DMS153 treated with DMSO at 0.1 percent for 48 hours (cell line): ENCODE results near the gene APC2.
A peak's percentile ranks its signal among the peaks of the same experiment; 100 is the strongest.
"Not testable (repeated sequence)": the region's sequence is repeated elsewhere in the genome, so short reads cannot be mapped to it uniquely, and the experiment has no call there.

Experiments used
- DNase-seq: peaks from one replicate; lab custom pipeline; 2025; ENCODE audit not compliant: unreplicated experiment; lab: John Stamatoyannopoulos, UW

APC2 gene

GRCh38 chr19:1494115-1494815 is 44.3 kb downstream of the APC2 start:
- DNase-seq, result no peak

DNA sequence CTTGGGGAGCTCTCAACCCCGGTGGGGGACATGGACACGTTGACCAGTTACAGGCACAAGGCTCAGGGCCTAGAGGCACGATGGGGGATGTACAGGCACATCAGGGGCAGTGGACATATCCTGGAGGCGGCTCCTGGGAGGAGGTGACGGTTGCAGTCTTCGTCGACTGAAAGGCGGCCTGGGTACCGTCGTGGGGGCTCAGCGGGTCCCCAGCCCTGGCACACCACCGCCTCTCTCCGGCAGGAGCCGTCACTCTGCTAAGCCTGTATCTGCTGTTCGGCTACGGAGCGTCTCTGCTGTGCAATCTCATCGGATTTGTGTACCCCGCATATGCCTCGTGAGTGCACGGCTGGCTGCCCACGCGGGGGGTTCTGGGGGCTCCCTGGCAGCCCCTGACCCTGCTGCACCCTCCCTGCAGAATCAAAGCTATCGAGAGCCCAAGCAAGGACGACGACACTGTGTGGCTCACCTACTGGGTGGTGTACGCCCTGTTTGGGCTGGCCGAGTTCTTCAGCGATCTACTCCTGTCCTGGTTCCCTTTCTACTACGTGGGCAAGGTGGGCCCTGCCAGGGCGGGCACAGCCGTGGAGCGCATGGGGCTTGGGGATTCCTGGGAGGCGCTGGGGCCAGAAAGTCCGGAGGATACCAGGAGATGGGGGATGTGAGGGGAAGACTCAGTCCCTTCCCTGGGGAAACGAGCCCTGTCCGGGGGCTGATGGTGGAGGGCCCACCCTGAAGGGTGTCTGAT is 45.3 kb downstream of the APC2 start:
- no peak for DNase-seq

DNA sequence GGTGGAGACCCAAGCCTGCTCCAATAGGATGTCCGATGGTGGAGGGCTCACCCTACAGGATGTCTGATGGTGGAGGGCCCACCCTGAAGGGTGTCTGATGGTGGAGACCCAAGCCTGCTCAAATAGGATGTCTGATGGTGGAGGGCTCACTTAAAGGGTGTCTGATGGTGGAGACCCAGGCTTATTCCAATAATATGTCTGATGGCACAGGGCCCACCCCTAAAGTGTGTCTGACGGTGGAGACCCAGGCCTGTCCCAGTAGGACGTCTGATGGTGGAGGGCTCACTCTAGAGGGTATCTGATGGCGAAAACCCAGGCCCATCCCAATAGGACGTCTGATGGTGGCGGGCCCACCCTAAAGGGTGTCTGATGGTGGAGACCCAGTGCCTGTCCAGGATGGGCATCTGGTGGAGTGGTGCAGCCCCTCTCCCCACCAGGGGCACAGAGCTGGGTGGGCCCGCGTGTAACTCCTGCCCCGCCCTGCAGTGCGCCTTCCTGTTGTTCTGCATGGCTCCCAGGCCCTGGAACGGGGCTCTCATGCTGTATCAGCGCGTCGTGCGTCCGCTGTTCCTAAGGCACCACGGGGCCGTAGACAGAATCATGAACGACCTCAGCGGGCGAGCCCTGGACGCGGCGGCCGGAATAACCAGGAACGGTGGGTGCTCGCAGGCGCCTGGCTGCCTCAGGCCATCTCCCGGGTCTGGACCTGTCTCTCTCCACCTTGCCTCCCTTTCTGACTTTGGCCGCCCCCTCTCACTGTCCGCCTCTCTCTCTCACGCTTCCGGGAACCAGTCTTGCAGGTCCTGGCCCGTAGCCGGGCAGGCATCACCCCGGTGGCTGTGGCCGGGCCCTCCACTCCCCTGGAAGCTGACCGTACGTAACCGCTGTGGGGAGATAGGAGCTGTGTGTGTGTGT is 46.1 kb downstream of the APC2 start:
- no peak for DNase-seq

DNA sequence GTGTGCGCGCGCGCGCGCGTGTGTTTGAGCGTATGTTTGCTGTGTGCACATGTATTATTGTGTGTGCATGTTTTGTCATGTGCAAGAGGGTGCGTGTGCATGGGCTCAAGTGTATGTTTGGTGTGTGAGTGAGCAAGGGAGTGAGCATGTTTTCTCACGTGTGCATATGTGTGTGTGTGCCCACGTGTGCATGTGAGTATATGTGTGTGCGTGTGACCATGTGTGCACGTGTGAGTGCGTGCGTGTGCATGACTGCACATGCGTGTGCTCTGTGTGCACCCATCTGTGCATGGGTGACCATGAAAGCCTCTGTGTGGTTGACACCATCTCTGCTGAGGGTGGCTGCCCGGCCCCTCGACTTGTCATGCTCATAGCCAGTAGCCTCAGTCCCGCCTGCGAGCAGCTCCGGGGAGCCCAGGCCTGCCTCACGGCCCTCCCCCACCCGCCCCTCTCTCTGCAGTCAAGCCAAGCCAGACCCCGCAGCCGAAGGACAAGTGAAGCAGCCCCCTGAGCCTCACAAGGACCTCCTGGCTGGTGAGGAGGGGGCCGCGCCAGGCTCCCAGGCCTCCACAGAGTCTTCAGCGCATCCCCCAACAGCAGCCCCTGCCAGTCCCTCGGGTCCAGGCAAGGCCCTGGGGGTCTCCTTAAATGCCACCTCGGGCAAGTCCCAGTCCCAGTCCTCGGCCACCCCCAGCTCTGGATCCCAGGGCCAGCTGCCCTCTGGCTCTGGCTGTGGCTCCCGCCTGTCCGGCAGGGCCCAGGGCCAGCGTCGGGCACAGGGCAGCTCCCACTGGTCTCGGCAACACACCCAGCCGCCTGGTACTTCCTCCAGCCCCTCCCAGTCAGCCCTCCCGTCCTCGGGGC is 47.0 kb downstream of the APC2 start:
- DNase-seq, result no peak

DNA sequence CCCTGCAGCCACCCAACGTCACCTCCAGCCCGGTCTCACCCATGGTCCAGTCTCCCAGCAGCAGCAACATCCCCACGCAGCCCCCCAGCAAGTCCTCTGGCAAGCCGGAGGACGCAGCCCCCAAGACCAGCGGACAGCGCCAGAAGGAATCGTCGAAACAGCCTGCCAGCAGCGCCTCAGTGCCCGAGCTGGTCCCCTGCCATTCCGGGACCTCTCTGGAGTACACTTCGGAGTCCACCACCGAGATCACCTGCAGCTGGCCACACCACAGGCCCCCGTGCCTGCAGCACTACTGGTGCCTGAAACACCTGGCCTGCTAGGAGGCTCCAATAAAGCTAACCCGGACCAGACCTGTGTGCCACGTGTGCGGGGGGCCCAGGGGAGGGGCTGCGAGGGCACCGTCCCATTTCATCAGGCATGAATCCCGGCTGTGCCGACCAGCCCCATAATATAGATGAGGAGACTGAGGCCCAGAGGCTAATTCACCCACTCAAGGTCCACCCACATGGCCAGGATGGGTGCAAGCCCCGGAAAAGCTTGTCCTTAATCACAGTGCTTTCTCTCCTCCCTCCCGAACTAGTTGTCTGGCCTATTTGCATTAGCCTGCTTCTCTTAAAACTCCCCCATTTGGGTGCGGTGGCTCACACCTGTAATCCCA is 47.8 kb downstream of the APC2 start:
- DNase-seq, result no peak

DNA sequence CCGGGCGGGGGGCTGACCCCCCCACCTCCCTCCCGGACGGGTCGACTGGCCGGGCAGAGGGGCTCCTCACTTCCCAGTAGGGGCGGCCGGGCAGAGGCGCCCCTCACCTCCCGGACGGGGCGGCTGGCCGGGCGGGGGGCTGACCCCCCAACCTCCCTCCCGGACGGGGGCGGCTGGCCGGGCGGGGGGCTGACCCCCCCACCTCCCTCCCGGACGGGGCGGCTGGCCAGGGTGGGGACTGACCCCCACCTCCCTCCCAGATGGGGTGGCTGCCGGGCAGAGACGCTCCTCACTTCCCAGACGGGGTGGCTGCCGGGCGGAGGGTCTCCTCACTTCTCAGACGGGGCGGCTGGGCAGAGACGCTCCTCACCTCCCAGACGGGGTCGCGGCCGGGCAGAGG is 49.3 kb downstream of the APC2 start:
- not testable (repeated sequence) for DNase-seq

DNA sequence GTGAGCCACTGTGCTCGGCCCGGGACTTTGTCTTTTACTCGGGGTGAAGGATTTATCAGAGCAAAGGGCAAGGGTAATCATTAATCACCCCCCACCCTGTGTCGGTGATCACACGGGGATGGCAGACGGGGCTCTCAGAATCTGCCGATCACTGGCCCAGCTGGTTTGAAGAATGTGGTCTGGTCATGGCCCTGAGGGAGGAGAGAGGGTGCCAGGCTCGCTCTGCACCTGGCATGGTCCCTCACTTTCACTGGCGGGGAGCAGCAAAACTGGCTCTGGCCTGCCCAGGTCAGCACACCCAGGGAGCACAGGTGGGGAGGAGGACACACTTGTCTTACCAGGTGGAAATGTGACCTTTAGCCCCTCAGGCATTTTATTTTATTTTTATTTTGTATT is 51.3 kb downstream of the APC2 start:
- DNase-seq, result no peak

DNA sequence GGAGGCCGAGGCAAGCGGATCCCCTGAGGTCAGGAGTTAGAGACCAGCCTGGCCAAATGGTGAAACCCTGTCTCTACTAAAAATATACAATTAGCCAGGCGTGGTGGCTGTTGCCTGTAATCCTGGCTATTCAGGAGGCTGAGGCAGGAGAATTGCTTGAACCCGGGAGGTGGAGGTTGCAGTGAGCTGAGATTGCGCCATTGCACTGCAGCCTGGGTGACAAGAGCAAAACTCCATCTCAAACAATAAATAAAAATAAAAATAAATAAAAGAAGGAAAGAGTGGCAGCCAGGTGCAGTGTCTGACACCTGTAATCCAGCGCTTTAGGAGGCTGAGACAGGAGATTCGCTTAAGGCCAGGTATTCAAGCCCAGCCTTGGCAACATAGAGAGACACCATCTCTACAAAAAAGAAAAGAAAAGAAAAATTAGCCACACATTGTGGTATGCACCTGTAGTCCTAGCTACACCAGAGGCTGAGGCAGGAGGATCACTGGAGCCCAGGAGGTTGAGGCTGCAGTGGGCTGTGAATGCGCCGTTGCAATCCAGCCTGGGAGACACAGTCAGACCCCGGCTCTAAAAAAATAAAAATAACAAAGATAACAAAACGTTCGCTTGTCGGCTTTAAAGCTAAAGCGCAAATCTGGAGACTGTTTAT is 52.6 kb downstream of the APC2 start:
- no peak for DNase-seq

GRCh38 chr19:1503089-1503924 is 53.4 kb downstream of the APC2 start:
- no peak for DNase-seq

DNA sequence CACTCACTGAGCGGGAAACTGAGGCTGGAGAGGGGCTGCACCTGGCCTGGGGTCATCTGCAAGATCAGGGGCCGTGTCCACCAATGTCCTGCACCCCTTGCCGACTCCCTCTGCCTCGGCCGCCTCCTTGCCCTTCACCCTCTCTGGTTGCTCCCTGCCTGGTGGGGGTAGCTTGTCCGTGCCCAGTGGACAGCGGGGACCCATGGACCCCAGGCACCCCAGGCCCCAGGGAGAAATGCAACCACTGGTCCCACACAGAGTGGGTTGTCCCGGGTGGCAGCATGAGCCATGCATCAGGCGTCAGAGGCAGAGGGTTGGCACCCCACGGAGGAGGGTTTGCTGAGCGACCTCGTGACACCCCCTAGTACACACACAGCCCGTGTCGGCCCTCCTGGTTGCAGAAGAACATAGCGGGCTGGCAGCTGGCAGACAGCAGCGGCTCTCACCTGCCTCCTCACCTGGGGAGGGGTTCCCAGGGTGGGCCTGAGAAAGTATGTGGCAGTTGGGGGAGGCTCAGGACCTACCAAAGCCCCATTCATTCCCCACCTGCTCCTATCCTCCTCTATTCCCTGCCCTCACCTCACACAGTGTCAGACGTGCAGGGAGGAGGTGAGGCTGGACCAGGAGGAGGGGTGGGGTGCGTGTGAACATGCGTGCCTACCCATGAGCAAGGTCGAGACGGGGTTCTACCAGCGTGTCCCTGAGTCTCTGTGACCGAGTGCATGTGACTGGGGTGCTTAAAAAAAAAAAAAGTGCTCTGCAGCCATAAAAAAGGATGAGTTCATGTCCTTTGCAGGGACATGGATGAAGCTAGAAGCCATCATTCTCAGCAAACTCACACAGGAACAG is 54.2 kb downstream of the APC2 start:
- DNase-seq, result no peak

DNA sequence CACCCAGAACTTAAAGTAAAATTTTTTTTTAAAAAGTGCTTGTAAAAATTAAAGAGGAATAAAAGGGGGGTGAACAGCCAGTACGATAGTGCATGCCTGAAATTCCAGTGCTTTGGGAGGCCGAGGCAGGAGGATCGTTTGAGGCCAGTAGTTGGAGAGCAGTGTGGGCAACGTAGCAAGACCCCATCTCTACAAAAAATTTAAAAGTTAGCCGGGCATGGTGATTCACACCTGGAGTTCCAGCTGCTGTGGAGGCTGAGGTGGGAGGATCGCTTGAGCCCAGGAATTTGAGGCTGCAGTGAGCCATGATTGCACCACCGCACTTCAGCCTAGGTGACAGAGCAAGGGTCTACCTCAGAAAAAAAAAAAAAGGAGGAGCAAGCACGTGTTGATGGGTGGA is 55.1 kb downstream of the APC2 start:
- no peak for DNase-seq

DNA sequence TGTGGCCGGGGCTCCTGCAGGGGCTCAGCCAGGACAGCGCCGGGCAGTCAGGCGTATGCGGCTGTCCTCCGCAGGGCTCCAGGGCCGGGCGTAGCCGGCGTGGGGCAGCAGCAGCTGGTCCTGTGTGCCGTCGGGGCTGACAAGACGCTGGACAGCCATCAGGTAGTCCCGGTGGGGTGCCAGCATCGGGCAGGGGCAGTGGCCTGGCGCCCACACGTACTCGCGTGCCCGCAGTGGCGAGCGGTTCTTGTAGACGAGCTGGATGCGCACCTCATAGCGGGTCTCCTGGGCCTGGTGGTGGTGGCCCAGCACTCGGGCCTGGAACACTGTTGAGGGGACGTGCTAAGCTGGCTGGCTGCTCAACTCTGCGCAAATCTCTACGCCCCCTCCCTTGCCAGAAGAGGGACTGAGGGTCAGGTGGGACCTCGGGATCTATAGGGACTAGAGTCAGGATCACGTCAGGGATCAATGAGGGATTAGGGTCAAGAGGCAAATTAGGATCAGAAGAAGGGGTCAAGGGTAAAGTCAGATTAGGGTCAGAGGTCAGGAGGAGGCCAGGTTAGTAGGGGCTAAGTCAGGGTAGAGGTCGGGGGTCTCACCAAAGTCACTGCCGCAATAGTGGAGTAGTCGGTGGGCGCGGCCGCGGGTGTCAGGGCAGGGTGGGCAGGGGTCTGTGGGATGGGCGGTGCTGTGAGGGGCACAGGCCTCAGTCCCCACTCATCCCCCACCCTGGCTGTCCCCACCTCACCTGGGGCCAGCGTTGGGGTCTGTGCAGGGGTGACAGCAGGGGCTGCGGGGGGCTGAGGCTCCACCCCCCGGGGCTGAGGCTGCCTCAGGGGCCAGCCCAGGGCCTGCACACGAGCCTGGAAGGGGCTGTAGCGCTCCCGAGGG is 56.3 kb downstream of the APC2 start:
- no peak for DNase-seq

DNA sequence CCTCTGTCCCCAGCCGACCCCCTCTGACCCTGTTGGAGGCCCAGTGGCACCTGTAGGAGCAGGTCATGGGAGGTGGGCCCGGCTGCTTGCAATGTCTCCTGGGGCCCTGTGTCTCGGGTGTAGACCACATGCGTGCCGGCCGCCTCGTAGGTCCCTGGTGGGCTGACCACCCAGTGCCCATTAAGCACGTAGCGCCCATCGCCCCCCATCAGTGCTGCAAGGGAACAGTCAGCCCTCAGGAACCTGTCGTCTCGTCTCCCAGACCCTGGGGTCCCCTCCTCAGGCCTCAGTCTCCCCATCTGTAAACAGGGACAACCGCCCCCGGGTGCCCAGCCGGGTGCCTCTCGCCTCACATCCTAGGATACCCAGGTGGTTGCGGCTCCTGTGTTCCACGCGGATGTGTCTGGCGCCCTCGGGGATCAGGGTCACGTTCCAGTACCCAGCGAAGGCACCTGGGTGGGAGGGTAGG is 57.3 kb downstream of the APC2 start:
- no peak for DNase-seq

DNA sequence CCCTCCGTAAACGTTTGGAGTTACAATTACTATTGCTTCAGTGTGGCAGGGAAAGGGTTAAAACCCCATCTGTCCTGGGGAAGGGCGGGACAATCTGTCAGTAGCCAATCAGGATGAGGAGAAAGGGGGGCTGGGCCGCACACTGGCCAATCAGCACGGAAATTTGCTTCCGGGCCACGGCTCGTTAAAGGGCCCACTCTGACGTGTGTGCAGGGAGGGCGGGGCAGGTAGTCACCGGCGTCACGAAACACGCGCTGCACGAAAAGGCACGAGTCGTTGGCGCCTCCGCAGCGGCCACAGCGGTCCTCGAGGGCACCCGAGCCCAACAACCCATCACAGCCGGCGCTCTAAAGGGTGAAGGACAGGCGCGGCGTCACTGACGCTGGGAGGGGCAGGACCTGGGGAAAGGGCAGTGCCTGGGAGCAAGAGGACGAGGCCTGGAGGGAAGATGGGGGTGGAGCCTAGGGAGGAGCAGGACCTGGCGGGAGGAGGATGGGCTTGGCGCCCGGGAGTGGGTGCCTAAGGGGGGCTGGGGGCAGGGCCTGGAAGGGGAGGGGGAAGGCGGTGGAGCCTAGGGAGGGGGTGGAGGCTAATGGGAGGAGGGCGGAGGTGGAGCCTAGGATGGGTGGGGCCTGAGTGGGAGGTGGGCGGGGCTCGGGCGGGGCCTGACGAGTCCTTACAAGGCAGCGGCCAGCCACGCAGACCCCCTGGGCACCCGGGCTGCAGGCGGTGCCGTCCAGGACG is 58.0 kb downstream of the APC2 start:
- DNase-seq, result peak; percentile 67

- DNase-seq, result no peak
Measured at GRCh38 chr19:1508507-1508856, 58.6 kb downstream of the APC2 start.
